Measurements from ENCODE around the gene PSMA7. TPM values are rescaled to one million over a fixed set of nuclear protein-coding genes. Genes with fewer than 3 reads are reported as not detected.

PSMA7 gene
- total RNA-seq, 1 experiment from 2014 or later: 362 TPM

DNA sequence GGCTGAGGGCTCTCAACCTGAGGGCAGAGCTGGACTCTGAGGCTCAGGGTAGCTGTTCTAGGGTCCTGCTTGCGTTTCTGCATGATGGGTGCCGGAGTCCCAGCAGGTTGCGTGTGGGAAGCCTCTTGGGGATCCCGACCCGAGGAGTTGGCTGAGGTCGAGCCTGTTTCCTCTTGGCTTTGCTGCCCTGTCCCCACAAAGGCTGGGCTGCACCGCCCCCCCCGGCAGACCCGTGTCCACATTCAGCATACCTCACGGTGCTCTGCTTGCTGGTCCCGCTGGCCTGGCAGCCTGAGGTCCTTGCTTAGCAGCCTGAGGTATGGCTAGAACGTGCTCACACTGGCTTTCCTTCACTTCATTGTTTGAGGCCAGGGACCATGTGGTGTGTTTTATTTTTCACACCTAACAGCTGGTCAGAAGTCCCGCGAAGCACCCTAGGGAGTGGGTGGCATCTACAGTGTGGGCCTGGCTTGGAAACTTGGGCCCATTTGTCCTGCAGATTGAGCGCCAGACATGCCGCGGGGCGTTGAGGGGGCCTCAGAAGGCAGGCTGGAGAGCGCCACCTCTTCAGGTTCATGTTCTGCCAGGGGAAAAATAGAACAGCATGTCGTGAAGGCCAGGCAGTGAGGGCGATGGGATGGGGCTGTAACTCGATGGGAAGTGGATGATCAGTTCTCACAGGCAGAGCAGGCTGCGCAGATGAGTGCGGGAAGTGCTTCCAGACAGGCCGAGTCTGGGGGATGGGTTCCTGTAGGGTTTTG is 11.5 kb downstream of the PSMA7 start:
- POLR2A ChIA-PET: interaction anchor here (1.5 kb wide), 1 partner anchor 65 kb away, joined by 4 read pairs; no protein-coding TSS in a partner anchor
- Mint-ChIP-seq H3K9me3 (ENCODE audit: unreplicated experiment) (no peaks in the 10 kb centered on the region), H3K4me1 (ENCODE audit: insufficient read depth, unreplicated experiment) (peaks cover 9% of the 10 kb centered on the region), H3K4me3 (ENCODE audit: unreplicated experiment) (no peak overlapping the region), H3K36me3 (ENCODE audit: insufficient read depth, unreplicated experiment) (peaks cover 94% of the 10 kb centered on the region), H3K27me3 (ENCODE audit: insufficient read depth, unreplicated experiment) (no peaks in the 10 kb centered on the region), H3K27ac (ENCODE audit: low read depth, unreplicated experiment) (no peak overlapping the region)
- intact Hi-C loops (cut with micrococcal nuclease): no loop called here
- TF ChIP-seq, protein P1, sequence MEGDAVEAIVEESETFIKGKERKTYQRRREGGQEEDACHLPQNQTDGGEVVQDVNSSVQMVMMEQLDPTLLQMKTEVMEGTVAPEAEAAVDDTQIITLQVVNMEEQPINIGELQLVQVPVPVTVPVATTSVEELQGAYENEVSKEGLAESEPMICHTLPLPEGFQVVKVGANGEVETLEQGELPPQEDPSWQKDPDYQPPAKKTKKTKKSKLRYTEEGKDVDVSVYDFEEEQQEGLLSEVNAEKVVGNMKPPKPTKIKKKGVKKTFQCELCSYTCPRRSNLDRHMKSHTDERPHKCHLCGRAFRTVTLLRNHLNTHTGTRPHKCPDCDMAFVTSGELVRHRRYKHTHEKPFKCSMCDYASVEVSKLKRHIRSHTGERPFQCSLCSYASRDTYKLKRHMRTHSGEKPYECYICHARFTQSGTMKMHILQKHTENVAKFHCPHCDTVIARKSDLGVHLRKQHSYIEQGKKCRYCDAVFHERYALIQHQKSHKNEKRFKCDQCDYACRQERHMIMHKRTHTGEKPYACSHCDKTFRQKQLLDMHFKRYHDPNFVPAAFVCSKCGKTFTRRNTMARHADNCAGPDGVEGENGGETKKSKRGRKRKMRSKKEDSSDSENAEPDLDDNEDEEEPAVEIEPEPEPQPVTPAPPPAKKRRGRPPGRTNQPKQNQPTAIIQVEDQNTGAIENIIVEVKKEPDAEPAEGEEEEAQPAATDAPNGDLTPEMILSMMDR (IDR thresholded peaks at IDR 0.05; ENCODE audit: unreplicated experiment): no peak
- CTCF ChIA-PET: no interaction called here
- no TSS peak for BruUV-seq (replicated peaks)
- no peak for DNase-seq (ENCODE audit: unreplicated experiment)

DNA sequence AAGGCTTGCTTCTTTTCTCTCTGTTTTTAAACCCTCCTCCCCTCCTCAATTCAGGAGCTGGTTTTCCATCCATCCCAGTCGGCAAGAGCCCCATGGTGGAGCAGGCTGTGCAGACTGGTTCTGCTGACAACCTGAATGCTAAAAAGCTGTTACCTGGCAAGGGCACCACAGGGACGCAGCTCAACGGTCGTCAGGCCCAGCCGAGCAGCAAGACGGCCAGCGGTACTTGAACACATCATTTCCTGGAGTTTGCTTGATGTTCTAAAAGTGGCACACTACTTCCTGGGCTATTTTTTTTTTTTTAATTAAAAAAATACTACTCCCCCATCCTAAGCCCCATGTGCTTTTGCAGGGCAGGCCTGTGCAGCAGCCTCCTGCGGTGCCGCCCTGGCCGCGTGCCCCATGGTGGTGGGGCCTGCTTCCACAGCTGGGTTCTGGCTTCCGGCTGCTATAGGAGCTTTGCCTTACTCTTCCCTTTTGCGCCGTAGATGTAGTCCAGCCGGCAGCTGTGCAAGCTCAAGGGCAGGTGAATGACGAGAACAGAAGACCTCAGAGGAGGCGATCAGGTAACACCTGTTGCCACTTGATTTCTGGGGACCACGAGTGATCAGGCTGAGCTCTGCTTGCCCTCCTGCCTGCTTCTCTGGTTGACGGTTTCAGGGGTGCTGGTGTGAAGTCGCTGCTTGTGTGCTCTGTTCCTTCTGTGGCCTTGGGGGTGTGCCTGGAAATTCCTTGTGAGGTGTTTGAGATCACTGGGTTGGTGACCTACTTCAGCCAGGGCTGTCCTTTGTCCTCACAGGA is 13.3 kb downstream of the PSMA7 start:
- Mint-ChIP-seq H3K4me1 (ENCODE audit: insufficient read depth, unreplicated experiment) (peaks cover 9% of the 10 kb centered on the region), H3K4me3 (ENCODE audit: unreplicated experiment) (no peak overlapping the region), H3K36me3 (ENCODE audit: insufficient read depth, unreplicated experiment) (peaks cover 95% of the 10 kb centered on the region), H3K9me3 (ENCODE audit: unreplicated experiment) (no peaks in the 10 kb centered on the region), H3K27ac (ENCODE audit: low read depth, unreplicated experiment) (no peak overlapping the region), H3K27me3 (ENCODE audit: insufficient read depth, unreplicated experiment) (no peaks in the 10 kb centered on the region)
- intact Hi-C loops (cut with micrococcal nuclease): no loop called here
- CTCF ChIA-PET: interaction anchor here (0.5 to 0.9 kb wide), 6 partner anchors 10 to 263 kb away, joined by 3 to 5 read pairs (median 4); no protein-coding TSS in a partner anchor
- no peak for DNase-seq (ENCODE audit: unreplicated experiment)
- TF ChIP-seq, protein P1 (IDR thresholded peaks at IDR 0.05; ENCODE audit: unreplicated experiment): no peak
- POLR2A ChIA-PET: interaction anchor here (0.7 to 1.2 kb wide), 3 partner anchors 11 to 64 kb away, joined by 3 to 4 read pairs (median 3); no protein-coding TSS in a partner anchor
- BruUV-seq (replicated peaks): no TSS peak

DNA sequence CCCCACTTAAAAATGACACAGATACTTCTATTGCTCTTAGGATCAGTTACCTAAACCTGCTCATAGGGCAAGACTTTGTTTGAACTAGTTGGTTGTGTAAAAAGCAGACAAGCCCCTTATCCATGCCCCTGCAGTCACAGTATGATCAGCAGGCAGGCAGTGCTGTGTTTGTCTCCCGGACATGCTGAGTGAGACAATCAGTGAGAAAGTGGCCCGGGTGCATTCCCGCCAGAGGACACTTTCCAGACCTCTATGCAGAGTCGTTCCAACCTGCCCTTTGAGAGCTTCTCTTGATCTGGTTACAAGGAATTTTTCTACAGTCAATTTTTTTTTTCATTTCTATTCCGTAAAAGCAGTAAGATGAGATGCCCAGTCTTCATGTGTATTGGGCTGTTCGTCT is 14.7 kb downstream of the PSMA7 start:
- Mint-ChIP-seq H3K36me3 (ENCODE audit: insufficient read depth, unreplicated experiment) (peaks cover 94% of the 10 kb centered on the region), H3K27me3 (ENCODE audit: insufficient read depth, unreplicated experiment) (no peaks in the 10 kb centered on the region), H3K4me3 (ENCODE audit: unreplicated experiment) (no peak overlapping the region), H3K4me1 (ENCODE audit: insufficient read depth, unreplicated experiment) (peaks cover 17% of the 10 kb centered on the region), H3K27ac (ENCODE audit: low read depth, unreplicated experiment) (no peak overlapping the region), H3K9me3 (ENCODE audit: unreplicated experiment) (no peaks in the 10 kb centered on the region)
- CTCF ChIA-PET: interaction anchor here (2.3 to 3.1 kb wide), 2 partner anchors 7 to 118 kb away, joined by 10 to 17 read pairs; no protein-coding TSS in a partner anchor
- TF ChIP-seq, protein P1 (IDR thresholded peaks at IDR 0.05; ENCODE audit: unreplicated experiment): no peak
- intact Hi-C loops (cut with micrococcal nuclease): no loop called here
- BruUV-seq (replicated peaks): no TSS peak
- POLR2A ChIA-PET: interaction anchor here (0.7 to 1.1 kb wide), 2 partner anchors 117 to 237 kb away, joined by 3 read pairs; no protein-coding TSS in a partner anchor
- DNase-seq (ENCODE audit: unreplicated experiment): no peak

DNA sequence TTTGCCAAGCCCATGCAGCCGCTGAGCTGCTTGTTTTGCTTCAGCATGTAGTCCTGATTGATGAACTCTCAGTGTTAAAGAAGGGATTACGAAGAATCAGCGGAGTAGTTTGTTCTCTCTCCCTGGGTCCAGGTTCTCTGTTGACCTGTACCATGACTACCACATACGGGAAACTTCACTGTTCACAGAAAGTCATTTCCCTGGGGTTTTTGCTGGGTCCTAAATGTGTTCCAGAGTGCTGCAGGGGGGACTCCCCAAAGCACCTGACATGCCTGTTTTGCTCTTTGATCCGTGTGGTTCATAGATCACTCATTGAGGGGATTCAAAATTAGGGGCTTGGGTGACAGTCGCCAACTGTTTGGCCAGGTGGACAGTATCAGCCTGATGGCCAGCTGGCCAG is 15.4 kb downstream of the PSMA7 start:
- H3K27me3 Mint-ChIP-seq (ENCODE audit: insufficient read depth, unreplicated experiment): no peaks in the 10 kb centered on the region
- TF ChIP-seq, protein P1 (IDR thresholded peaks at IDR 0.05; ENCODE audit: unreplicated experiment): no peak
- H3K27ac Mint-ChIP-seq (ENCODE audit: low read depth, unreplicated experiment): no peak overlapping the region
- no TSS peak for BruUV-seq (replicated peaks)
- no peak for DNase-seq (ENCODE audit: unreplicated experiment)
- no peaks in the 10 kb centered on the region for H3K9me3 Mint-ChIP-seq (ENCODE audit: unreplicated experiment)
- CTCF ChIA-PET: interaction anchor here (0.6 to 3.6 kb wide), 5 partner anchors 8 to 133 kb away, joined by 3 to 17 read pairs (median 10); partner anchors contain the start of genes PSMA7 and SS18L1
- POLR2A ChIA-PET: interaction anchor here (0.7 to 7.9 kb wide), 5 partner anchors 9 to 148 kb away, joined by 3 to 72 read pairs (median 3); no protein-coding TSS in a partner anchor
- peaks cover 19% of the 10 kb centered on the region for H3K4me1 Mint-ChIP-seq (ENCODE audit: insufficient read depth, unreplicated experiment)
- peaks cover 87% of the 10 kb centered on the region for H3K36me3 Mint-ChIP-seq (ENCODE audit: insufficient read depth, unreplicated experiment)
- intact Hi-C loops (cut with micrococcal nuclease): no loop called here
- no peak overlapping the region for H3K4me3 Mint-ChIP-seq (ENCODE audit: unreplicated experiment)
